Mammary epithelial cell (primary cell): ENCODE results near the gene CCDC187.

Source experiments
- CTCF ChIP-seq, 2 donors: IDR thresholded peaks in 1 of 2; conservative IDR thresholded peaks in 1 of 2; 2 replicates each; pipeline ENCODE4 v1.5.1; 2011 to 2012; ENCODE audit warnings: inconsistent platforms in 2 of 2, low read length in 2 of 2, mild to moderate bottlenecking in 2 of 2, control low read depth in 1 of 2, low read depth in 1 of 2; ENCODE audit not compliant: insufficient read depth in 1 of 2; ENCODE audit errors: extremely low read depth in 1 of 2
- EZH2 ChIP-seq: IDR thresholded peaks from 2 replicates; pipeline ENCODE4 v1.6.1; 2012; ENCODE audit warnings: low read length, inconsistent platforms, borderline replicate concordance

- TF ChIP-seq CTCF (conservative IDR thresholded peaks at IDR 0.05 in 1 of 2, IDR thresholded peaks at IDR 0.05 in 1 of 2; ENCODE audit: extremely low read depth in 1 of 2, insufficient read depth in 1 of 2, low read depth in 1 of 2, low read length in 2 of 2), result no peak
- no peak for TF ChIP-seq EZH2
Measured at GRCh38 chr9:136310273-136311030, 6.6 kb upstream of the CCDC187 start.
